SHP77 treated with DMSO at 0.1 percent for 48 hours (cell line): ENCODE data around the gene HRH2.

Source experiments
- DNase-seq: peaks from one replicate; lab custom pipeline; 2025; lab: John Stamatoyannopoulos, UW

HRH2 gene

GRCh38 chr5:175677571-175677970 is 19.7 kb downstream of the HRH2 start:
- no peak for DNase-seq

- DNase-seq, result no peak
Measured at GRCh38 chr5:175678074-175678473, 20.2 kb downstream of the HRH2 start.

GRCh38 chr5:175679411-175679810 is 21.5 kb downstream of the HRH2 start:
- no peak for DNase-seq

GRCh38 chr5:175680020-175680419 is 22.1 kb downstream of the HRH2 start:
- DNase-seq, result no peak

- no peak for DNase-seq
Measured at GRCh38 chr5:175680463-175680862, 22.6 kb downstream of the HRH2 start.

GRCh38 chr5:175681045-175681967 is 23.4 kb downstream of the HRH2 start:
- DNase-seq, result no peak

GRCh38 chr5:175681968-175682340 is 24.1 kb downstream of the HRH2 start:
- no peak for DNase-seq

- DNase-seq, result no peak
Measured at GRCh38 chr5:175682664-175683063, 24.8 kb downstream of the HRH2 start.

- no peak for DNase-seq
Measured at GRCh38 chr5:175683231-175683630, 25.4 kb downstream of the HRH2 start.

- no peak for DNase-seq
Measured at GRCh38 chr5:175683921-175684320, 26.1 kb downstream of the HRH2 start.

GRCh38 chr5:175684931-175685330 is 27.1 kb downstream of the HRH2 start:
- DNase-seq, result no peak

GRCh38 chr5:175685701-175686350 is 28.0 kb downstream of the HRH2 start:
- no peak for DNase-seq

- DNase-seq, result no peak
Measured at GRCh38 chr5:175686396-175686795, 28.5 kb downstream of the HRH2 start.

GRCh38 chr5:175686826-175687225 is 29.0 kb downstream of the HRH2 start:
- DNase-seq, result no peak

- DNase-seq, result no peak
Measured at GRCh38 chr5:175687231-175687701, 29.4 kb downstream of the HRH2 start.

GRCh38 chr5:175688352-175689146 is 30.7 kb downstream of the HRH2 start:
- no peak for DNase-seq

GRCh38 chr5:175689147-175689991 is 31.5 kb downstream of the HRH2 start:
- no peak for DNase-seq

- no peak for DNase-seq
Measured at GRCh38 chr5:175690025-175690424, 32.2 kb downstream of the HRH2 start.

- DNase-seq, result no peak
Measured at GRCh38 chr5:175690586-175690985, 32.7 kb downstream of the HRH2 start.

GRCh38 chr5:175691761-175692160 is 33.9 kb downstream of the HRH2 start:
- DNase-seq, result no peak

- no peak for DNase-seq
Measured at GRCh38 chr5:175692235-175692995, 34.5 kb downstream of the HRH2 start.
